Breast epithelium (tissue), 3 donors: Measurements from ENCODE around the gene ZNF592.

Experiments
- POLR2A ChIP-seq: fragments of 450-650 bp; IDR thresholded peaks from one replicate; pipeline ENCODE4 v1.6.1; 2016; ENCODE audit warnings: antibody characterized with exemption, mild to moderate bottlenecking, moderate library complexity
- TF ChIP-seq, protein P1 (sequence below), 3 donors: fragments of 450-650 bp; IDR thresholded peaks; one replicate each; pipeline ENCODE4 v1.5.1; 2016 to 2017; ENCODE audit warnings: antibody characterized with exemption in 3 of 3, mild to moderate bottlenecking in 3 of 3, moderate library complexity in 3 of 3

DNA sequence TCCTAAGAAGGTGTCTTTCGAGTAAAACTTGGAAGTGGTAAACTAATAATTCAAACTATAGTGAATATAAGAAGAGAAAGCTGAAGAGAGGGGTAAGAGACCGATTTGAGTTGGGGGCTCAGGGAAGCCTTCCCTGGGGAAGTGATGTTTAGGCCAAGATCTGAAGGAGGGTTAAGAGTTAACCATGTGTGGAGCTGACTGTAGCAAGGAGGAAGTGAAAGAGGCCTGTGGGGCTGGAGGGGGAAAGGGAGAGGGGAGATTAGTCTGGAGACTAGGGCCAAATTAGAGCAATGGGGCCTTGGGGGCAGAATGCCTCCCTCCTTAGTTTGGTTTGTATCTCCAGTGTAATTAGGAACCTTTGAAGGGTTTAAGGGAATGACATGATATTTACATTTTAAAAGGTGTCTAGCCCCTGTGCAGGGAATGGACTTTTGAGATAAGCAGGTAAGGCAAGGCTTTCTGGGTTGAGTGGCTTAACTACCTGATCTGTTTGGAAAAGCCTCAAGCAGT lies 2.2 kb downstream of the ZNF592 start:
- TF ChIP-seq, protein P1, sequence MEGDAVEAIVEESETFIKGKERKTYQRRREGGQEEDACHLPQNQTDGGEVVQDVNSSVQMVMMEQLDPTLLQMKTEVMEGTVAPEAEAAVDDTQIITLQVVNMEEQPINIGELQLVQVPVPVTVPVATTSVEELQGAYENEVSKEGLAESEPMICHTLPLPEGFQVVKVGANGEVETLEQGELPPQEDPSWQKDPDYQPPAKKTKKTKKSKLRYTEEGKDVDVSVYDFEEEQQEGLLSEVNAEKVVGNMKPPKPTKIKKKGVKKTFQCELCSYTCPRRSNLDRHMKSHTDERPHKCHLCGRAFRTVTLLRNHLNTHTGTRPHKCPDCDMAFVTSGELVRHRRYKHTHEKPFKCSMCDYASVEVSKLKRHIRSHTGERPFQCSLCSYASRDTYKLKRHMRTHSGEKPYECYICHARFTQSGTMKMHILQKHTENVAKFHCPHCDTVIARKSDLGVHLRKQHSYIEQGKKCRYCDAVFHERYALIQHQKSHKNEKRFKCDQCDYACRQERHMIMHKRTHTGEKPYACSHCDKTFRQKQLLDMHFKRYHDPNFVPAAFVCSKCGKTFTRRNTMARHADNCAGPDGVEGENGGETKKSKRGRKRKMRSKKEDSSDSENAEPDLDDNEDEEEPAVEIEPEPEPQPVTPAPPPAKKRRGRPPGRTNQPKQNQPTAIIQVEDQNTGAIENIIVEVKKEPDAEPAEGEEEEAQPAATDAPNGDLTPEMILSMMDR (IDR thresholded peaks at IDR 0.05) = no peak
- no peak for TF ChIP-seq POLR2A
